Kasumi-1 (cell line): ENCODE results near the gene ERC2.
"Not testable (repeated sequence)": the region's sequence is repeated elsewhere in the genome, so short reads cannot be mapped to it uniquely, and the experiment has no call there.

Experiments used
- DNase-seq, 2 experiments: peaks; one replicate each; lab custom pipeline; 2025; lab: John Stamatoyannopoulos, UW

Gene ERC2

DNA sequence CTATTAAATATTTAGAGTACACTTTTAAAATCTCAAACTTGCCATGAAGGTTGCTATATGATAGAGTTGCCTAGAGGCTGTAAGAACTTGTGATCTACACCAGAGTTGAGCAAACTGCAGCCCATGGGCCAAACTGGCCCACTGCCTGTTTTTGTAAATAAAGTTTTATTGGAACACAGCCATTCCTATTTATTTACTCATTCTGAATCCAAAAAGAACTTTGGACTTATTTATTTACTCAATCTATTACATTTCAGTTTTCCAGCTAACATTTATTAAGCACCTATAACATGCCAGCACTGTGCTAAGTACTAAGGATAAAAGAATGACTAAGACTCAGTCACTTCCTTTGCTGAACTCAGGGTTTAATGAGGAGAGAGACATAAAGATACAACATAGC lies 403.6 kb downstream of the ERC2 start:
- no peak for DNase-seq

DNA sequence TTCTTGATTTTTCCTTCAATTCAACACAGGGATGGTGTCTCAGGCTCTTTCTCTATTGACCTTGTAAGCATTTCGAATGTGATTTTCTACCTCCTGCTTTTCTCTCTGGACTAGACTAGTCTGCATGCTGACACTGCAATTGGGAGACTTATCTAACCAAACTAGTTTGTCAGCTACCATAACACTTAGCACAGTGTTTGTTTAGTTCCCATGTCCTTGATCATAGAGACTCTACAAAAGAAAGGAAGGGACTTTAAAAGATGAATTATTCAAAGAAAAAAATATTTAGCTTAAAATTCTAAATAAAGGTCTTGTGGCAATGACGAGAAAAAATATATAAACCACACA lies 407.0 kb downstream of the ERC2 start:
- no peak for DNase-seq

DNA sequence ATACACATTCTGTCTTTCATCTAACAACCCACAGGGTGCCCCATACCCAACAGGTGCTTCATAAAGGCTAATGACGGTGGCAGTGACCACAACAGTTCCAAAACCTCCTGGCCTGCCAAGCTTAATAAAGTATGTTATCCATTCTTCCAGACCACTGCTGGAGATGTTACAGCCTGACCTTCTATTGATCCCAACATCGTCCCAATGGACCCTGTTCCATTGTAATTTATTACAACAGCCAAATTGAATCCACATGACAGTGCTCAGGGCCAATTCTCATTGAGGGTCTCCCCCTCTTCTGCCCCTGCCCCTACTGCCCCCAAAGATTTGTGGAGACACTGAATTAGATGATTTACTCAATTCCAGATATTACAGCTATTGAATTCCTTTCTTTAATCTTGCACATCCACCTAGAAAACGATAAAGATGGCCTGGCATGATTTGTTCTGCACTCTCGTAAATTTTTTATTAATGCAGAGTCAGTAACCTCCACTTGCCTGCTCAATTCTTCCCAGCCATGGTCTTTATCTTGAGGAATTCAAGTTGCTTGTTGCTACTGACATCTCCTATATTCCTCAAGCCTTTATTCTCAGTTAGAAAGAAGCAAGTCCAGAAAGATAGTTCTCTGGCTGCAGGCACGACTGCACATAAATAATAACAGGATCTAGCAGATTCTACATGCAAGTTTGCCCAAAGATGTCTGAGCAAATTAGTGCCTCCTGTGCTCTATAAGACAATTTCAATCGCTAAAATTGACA lies 407.6 kb downstream of the ERC2 start:
- DNase-seq, result no peak

DNA sequence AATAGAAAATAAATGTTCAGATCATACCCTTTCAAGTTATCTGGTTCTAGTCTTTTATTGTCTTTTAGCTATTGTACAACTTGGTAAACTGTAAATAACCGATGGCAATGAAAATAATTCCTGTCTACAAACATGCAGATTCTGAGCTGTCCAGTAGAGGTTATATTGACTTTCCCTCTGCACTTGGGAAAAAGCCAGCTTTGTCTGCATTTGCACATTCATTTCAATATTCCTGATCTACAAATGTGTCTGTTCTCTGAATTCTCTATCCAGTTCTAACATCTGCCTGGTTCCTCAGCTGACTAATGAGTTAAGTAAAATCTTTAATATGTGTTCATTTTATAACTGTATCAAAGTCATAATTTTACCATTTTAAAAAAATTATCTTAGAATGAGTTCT lies 408.5 kb downstream of the ERC2 start:
- DNase-seq, result no peak

DNA sequence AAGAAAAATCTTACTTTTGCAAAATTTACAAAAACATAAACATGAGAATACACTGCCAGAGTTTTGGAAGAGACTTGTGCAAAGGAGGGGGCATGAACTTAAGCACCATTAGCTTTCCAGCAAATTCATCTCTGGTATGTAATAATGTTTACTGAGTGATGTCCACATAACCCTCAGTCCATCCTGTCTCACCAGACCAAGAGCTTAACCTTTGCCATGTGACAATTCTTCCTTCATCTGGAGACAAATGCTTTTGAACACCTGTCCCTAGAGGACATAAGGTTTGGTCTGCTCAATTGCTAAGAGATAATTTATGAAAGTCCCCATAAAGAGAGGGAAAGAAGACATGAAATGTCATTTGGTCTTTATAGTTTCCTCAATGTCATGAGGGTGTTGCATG lies 412.3 kb downstream of the ERC2 start:
- DNase-seq, result no peak

DNA sequence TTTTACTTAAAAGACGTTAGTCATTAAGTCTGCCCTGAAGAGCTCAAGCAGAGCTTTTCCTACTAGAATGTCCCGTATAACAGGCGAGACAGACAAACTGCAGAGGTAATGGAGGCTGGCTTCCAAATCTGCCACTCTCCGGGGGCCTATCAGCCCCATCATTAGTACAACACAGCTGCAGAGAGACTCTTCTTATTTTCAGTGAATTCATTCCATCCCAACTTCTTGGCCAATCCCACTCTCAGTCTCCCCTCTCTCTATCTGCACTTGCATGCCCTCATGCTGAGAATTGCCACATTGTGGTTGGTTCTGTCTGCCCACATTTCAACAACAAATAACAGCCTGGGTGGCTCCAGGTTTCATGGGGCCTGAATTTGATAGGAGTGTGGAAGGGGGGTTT lies 412.7 kb downstream of the ERC2 start:
- DNase-seq, result no peak

DNA sequence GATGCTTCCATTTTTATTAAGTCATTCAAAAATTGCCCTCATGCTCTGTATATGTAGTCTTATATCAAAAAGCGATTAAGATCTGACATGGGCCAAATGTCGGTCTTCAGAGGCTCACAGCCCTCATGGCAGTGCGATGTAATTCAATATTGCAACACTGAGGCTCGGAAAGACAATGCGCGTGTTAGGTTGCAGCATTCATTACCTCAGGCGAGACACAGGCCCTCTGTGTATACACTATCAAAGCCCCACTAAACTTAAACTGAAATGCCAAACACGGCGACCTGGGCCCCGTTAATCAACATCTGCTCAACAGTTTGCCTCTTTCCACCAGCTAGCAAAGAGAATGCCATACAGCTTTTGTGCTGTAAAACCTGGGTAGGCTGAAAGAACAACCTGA lies 413.4 kb downstream of the ERC2 start:
- no peak for DNase-seq

DNA sequence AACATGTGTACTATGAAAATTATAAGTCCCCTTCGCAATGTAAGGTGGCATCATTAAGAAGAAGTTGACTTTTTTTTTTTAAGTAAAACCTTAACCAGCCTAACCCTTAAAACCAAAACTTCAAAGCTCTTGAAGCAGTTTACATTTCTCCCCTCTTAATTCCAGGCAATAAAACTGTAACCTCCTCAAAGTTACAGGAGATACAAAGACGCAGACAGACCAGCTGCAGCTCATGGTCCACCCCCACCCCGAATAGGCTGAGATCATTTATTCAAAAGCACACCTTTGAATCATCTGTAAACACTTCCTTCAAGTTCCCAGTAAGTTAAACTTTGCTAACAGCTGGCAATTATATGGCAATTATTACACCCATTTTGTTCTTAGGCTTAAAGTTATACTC lies 414.5 kb downstream of the ERC2 start:
- no peak for DNase-seq

DNA sequence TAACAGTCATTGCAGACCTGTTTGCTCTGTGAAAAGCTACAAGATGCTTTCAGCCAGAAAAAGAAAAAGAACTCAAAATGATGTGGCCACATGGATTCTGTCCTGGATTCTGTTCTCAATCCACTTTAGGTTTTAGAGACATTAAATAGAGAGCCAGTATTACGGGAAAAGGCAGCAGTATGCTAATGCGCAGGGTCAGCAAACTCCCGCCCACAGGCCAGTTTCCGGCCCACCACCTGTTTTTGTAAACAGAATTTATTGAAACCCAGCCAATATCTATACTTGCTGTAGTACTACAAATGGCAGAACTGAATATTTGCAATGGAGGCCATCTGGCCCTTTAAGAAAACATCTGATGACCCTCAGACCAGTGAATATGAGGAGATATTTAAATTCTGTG lies 416.1 kb downstream of the ERC2 start:
- DNase-seq, result no peak

DNA sequence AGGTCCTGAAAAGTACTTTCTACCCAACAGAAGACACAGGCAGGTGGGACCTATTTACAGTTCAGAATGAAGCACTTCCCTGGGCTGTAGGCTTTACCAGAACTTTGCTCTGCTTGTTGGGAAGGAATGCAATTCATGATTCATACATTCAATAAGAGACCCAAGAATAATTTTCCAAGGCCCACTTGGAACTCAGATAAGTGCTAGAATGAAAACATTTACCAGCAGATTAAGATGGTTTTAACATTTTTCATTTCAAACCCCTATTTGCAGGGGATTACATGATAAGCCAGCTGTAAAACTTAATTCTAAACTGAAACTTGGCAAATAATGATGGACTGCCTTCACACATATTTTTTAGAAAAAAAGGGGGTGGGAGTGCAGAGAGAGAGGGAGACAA lies 417.2 kb downstream of the ERC2 start:
- DNase-seq, result no peak

DNA sequence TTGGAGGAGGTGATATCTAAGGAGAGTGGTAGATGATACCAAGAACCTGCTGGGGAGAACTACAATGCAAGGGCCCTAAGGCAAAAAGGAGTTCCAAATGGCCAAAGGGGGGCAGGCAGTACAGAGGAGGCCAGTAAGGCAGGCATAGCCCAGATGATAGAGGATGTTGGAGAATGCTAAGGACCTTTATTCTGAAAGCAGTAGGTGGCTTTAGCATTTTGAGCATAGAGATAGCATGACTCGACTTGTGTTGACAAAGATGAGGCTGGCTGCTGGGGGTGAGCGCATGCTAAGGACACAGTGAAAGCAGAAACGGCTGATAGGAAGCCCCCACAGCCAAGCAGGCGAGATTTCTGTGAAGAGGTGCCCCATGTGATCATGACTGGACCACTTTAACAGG lies 419.3 kb downstream of the ERC2 start:
- DNase-seq, result no peak

DNA sequence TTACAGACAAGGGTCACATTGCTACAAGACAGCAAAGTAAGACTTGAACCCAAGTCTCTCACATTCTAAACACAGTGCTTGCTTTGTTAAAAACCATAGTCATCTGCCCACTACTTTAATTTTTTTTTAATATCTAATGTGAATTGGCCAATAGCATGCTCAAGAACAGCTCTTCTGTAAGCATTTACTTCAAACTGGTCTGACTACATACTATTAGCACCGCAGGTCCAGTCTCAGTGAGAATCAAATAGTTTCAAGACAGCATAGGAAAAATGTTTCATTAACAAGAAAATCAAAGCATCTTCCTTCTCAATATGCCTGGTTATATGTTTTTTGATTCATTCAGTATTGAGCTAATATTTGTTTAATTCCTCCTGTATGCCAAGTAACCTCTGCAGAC lies 419.9 kb downstream of the ERC2 start:
- DNase-seq, result no peak

DNA sequence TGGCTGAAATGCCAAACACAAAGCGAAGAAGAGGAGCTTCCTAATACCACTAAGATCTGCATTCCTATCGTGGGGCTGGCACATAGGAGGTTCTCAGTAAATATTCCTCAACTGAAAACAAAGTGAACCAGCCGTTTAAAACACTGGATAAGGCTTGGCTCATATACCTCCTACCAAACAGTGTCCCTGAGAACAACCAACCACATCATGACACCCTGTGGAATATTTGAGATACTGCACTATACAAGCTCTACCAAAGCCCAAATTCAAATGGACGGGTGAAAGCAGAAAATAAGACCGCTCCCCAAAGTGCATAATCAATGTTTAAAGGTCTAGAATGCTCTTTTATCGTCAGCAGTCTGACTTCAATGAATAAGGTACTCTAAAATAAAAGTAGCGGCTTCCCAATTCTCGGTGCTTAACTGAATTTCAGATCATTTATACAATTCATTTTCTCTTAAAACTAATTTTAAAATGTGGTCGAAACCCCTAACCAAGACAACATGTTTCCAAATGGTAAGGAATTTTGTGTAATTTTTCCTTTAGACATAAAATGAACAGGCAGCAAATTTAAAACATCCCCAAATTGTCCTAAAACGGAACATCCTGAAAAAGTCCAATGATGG lies 425.8 kb downstream of the ERC2 start:
- peak; percentile 47 to 65 for DNase-seq

DNA sequence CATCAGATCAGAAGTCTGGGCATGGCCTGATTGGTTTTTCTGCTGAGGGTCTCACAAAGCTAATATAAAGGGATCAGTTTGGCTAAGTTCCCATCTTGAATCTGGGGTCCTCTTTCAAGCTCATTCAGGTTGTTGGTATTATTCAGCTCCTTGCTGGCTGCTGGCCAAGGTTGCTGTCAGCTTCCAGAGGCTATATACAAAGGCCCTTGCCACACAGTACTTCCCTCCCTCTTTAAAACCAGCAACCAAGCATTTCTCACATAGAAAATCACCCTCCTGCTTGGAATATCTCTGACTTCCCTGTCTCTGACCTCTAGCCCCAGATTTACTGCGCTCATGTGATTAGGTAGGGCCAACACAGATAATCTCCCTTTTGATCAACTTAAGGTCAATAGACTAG lies 442.9 kb downstream of the ERC2 start:
- no peak for DNase-seq

DNA sequence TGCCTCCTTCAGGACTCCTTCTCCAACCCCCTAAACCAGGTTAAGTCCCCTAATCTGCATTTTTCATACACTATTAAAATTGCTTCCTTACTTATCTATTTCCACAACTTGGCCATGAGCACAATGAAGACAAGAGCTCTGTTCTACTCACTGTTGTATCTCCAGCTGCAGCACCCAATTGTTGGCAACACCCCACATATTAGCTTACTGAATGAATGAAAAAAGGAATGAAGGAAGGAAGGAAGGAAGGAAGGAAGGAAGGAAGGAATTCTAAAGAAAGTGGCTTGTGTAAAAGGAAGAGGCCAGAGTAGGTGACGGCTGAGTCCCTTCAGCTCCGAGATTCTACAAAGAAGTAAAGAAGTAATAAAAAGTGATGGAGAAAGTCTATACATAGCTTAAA lies 444.7 kb downstream of the ERC2 start:
- no peak for DNase-seq

DNA sequence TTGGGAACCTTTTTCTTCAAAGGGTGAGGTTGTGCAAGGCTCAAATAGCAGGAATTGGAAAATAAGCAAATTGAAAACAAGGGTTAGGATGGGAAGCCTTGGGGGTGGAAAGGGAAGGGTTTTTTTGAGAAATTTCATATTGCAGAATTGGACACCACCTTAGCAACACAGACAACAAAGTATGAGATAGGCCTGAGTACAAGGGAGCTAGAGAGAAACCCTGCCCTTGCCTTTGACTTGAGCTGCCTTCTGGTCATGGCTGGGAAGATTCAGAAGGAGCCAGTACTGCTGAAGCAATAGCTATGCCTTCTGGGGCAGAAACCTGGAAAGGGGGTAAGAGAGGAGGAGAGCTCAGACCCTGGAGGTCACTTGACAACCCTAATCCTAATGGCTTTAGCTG lies 445.6 kb downstream of the ERC2 start:
- DNase-seq, result no peak

DNA sequence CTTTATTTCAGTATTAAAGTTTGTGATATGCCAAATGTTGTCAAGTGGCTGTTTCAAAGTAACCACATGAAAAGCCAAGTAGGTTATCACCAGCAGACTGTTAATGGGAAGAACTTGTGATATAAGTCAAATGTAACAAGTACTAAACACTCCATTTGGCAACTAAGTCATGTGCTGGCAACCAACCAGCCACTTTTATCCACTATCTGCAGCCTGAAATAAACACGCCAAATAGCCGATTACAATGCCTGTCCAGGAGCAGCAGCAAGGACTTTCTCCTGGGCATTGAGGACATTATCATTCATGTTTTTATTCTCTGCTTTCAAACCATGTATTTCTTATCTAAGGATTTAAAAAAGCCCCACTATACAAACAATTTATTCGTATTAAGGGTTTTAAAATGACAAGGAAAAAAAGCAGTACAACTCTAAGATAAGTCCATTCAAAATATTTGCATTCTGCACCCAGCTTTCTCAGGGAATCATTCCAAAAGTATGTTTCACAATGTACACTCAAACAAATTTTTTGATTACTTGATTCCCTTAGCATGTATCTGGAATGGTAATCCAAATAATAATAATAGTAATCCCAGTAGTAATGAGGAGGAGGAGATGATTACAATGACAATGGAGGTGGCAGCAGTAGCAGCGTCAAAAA lies 448.6 kb downstream of the ERC2 start:
- DNase-seq, result no peak

DNA sequence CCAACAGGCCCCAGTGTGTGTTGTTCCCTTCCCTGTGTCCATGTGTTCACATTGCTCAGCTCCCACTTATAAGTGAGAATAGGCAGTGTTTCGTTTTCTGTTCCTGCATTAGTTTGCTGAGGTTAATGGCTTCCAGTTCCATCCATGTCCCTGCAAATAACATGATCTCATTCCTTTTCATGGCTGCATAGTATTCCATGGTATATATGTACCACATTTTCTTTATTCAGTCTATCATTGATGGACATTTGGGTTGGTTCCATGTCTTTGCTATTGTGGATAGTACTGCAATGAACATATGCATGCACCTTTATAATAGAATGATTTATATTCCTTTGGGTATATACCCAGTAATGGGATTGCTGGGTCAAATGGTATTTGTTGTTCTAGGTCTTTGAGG lies 452.9 kb downstream of the ERC2 start:
- not testable (repeated sequence) for DNase-seq

DNA sequence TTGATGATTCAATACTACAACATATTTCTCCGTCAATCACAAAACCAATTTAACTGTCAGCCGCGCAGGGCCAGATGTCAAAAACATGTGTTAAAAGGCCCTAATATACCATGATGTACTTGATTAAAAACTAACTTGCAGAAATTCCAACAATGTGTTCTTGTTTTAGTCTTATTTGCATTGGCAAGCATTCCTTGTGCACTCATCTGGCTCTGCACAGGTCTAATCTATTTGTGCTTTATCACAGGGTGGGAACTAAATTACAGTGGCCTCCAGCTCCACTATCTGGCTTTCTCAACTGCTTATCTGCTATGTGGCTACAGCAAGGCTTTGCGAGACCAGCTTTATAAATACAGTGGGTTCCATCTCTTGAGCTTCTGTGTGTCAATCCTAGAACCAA lies 455.5 kb downstream of the ERC2 start:
- no peak for DNase-seq

DNA sequence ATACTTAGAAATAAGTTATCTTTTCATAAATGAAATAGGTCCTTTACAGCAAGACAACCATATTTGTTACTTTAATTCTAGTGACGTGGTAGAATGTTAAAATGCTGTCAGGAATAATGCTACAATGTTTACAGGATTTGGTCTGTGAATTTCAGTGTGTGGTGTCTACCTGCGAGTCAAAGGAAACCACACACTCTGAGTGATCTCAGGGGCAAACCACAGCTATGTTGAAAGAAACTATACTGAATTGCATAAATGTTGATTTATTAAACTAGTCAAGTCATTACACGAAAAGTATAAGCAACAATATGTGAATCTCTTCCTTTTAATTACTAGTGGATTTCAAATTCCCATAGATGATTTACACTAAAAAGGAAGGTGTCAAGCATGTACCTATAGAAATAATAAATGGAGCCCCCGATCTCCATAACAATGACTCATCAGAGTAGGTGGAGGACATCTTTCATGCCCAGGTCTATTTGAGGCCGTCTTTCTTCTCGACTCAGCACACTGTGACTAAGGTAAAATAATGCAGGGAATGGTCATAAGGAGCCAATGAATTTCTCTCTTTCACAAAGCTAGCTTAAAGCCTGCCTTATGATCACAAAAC lies 463.0 kb downstream of the ERC2 start:
- DNase-seq, result no peak

DNA sequence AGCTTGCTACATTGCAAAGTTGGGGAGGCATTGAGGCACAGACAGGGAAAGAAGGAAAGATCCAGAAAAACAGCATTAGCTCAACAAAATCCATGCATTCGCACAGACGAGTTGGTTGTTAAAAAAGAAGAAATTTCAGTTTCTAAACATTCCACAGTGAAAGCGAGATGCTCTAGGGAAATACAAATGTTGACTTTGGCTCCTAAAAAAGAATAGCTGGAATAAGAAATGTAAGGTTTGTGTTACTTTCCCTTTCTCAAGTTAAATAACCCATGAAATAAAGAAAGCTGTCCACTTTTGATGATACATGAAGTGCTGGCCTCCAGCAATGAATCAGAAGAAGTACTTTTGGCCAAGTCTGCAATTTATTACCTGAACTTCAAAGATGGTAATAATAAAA lies 465.1 kb downstream of the ERC2 start:
- no peak for DNase-seq

DNA sequence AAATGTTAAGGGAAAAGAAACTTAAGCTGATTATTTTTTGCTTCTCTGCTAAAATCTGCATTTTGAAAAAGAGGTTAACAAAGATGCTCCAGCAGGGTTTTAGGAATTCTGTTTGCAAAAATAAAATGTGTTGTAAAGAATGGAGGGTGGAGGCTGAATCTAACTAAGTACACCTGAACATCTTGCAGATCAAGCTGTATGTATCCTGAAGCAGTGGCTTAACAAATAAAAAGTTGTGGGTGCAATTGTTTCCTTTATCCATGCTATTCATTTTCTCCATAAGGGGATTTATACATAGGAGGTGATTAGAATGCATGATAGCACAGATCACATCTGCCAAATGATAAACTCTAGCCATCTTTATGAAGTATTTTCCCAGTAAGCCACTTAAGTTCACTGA lies 466.3 kb downstream of the ERC2 start:
- no peak for DNase-seq

DNA sequence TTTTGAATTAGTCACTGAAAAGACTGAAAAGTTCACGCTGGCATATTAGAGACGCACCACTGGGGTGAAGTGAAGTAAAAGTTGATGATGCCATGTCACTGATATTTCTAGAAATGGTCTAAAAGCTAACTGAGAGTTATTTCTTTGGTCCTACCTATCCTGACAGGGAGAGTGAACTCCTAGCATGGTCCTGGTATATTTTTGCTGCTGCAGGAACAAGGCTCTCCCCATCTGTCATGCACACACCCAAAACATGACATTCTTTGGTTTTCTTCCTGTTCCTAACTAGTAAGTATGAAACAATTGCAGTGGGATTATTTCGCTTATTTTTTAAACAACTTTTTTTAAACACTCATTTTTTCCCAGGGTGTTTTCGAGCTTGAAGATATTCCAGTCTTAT lies 466.7 kb downstream of the ERC2 start:
- DNase-seq, result no peak
